ENCODE results near the gene SLC43A1.
A peak's percentile ranks its signal among the peaks of the same experiment; 100 is the strongest.

The SLC43A1 gene

DNA sequence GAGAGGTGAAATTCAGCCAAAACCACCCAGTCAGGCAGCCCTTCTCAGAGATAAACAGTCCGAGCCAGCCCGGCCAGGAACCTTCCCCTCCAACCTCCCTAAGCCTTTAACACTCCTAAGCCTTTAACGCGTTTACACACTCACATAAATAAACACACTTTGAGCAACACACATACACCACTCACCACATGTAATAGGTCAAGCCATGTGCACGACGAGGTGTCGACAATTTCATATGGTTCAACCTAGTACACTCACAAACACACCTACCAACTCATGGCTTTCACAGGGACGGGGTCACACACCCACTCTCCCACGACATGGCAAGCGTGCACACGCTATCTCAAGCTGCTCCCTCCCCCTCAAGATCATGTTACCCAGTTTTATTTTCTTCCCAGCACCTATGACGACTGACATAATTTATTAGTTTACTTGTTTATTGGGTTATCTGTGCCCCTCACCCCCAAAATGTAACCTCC is 15.5 kb downstream of the SLC43A1 start:
- H3K27ac ChIP-seq, result no peak overlapping the region
- DNase-seq (ENCODE audit: low read depth, low spot score), result no peak

DNA sequence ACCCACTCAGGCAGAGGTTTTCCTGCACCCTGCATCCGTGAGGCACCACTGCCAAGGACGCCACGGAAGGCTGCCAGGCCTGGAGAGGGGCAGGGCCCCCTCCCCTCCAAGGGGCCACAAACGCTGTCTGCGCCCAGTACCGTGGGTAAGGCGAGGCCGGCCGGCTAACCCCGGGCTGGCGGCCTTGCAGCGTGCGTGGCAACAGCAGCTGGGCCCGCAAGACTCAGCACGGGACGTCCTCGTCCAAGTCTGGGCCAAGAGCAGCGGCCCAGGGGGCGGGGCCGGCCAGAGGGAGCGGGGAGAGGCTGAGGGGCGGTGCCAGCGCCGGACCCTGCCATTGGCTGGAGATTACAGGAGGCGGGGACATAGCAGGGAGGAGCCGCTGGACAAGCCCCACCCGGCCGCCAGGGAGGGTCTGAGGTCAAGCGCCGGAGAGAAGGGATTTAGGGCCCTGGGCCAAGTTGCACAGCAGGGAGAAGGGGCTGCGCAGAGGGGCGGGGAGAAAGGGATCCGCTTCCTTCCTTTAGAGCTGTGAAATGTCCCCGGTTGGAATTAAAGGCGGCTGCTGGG is 16.0 kb downstream of the SLC43A1 start:
- DNase-seq (ENCODE audit: low read depth, low spot score), result no peak
- H3K27ac ChIP-seq, result no peak overlapping the region

DNA sequence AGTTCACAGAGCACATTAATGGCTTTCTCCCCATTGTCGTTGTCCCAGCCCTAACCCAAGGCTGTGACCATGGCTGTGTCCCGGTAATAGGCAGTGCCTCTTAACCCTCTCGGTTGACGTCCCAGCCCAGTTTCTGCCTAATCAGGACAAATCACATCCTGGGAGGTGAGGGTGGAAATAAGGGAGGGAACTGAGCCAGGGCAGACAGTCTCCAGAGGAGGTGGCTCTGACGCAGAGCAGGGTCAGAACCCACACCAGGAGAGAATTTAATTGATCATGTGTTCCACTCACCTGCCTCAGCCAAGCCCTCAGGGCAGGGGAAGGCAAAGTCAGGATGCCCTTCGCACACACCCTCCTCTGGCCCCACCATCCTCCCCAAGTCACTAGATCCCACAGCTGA is 17.0 kb downstream of the SLC43A1 start:
- no peak for DNase-seq (ENCODE audit: low read depth, low spot score)

DNA sequence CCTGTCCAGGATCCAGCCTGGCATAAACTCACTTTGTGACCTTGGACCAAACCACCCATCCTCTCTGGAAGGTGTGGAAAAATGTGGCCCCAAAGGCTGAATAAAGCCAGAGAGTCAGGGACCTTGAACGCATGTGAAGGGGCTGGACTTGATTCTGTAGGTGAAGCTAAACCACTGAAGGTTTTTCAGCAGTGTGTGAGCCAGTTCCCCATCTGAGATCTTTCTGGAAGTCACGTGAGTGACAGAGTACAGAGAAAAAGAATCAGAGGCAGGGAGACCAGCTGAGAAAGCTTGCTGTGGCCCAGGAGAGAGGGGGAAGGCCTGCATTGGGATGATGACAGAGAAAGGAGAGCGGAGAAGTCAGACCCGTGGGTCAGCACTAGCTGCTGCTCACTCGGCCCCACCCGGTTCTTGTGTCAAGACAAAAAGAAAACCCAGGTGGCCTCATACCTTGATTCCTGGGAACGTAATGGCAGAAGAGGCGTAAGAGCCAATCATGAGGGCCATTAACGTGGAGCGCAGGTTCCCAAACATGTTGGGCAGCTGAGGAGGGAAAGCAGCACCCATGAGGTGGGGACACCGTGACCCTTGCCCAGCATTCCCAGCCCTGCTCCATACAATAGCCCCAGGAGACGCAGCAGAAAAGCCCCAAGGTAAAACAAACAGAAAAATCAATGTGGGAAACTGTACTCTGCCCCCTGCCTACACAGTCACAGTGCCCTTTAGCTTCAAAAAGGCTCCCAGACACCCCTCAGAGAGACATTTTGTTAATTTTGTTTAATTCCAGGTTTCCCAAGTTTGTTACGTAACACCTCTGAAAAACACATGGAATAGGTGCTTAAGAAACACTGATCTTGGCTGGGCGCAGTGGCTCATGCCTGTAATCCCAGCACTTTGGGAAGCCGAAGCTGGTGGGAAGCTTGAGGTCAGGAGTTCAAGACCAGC is 17.9 kb downstream of the SLC43A1 start:
- H3K27ac ChIP-seq, result no peak overlapping the region
- no peak for DNase-seq (ENCODE audit: low read depth, low spot score)

More for the DNA sequence above, 17.0 kb downstream of the SLC43A1 start:
- no peak overlapping the region for H3K27ac ChIP-seq

DNA sequence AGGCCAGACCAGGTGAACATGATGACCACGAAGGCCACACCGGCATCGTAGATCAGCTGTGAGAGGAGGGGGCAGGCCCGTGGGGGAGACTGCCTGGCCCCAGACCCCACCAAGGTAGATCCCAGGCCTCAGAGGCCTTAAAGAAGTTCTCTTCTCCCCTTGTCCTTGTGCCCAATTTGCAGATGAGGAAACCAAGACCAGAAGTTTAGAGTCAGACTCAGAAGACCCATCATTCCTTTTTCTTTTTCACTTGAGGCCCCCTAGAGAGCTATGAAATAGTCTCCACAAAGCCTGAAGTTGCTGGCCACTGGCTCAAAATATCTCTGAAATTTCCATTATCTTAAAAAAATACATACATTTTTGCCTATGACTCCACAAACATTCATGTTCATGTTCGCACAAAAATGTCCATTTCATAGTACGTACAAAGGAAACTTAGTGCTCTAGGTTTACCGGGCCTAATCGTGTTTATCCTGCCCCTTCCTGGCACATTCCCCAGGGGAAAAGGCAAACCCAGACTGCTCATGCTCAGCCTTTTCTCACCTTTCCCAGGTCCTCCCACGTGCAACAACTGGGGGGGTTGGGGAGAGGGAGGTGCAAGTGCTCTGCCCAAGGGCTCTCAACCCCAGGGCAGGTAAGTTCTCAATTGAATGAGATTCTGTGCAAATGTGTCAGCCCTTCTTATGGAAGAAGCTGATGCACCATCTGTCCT is 19.2 kb downstream of the SLC43A1 start:
- no peak overlapping the region for H3K27ac ChIP-seq
- no peak for DNase-seq (ENCODE audit: low read depth, low spot score)

DNA sequence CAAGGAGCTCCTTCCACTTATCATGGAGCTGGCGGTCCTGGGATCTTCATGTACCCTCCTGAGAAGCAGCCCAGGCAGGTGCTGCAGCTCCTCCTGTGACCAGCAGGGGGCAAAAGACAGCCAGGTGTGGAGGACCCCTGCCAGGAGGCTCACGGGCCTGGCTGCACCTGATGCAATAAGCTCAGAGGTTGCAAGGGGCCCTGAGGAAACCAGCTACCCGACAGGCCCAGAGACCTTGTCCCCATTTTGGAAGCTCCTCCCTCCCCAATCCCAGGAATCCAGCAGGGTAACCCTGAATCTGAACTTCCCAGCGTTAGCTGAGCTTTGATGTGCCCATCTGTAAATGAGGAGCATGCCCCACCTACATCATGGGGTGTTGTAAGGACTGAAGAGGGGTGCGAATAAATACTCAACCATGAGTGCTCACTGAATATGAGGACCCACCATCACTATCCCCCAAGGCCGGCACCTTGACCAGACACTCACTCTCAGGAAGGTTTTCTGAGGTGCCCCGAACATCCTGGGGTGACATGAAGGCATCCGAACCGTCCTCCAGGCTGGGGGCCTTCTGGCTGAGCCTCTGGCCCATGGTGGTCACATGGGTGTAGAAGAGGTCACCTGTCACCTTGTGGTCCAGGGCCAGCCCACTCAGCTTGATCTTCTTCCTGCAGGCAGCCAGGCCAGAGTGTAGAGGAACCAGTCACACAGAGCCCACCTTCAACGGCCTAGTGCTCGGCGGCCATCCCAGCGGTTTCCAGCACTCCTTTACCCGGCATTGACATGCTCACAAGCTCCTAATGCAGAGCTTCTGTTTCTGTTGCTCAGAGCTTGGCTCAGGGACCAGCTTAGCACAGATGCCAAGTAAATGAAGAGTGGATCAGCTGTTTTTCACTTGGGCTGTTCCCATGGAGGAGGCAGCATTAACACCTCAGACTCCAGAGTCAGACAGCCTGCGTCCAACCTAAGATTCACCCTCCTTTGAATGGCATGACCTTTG is 21.7 kb downstream of the SLC43A1 start:
- peak overlapping the region; percentile 23 for H3K27ac ChIP-seq
- DNase-seq (ENCODE audit: low read depth, low spot score), result no peak

DNA sequence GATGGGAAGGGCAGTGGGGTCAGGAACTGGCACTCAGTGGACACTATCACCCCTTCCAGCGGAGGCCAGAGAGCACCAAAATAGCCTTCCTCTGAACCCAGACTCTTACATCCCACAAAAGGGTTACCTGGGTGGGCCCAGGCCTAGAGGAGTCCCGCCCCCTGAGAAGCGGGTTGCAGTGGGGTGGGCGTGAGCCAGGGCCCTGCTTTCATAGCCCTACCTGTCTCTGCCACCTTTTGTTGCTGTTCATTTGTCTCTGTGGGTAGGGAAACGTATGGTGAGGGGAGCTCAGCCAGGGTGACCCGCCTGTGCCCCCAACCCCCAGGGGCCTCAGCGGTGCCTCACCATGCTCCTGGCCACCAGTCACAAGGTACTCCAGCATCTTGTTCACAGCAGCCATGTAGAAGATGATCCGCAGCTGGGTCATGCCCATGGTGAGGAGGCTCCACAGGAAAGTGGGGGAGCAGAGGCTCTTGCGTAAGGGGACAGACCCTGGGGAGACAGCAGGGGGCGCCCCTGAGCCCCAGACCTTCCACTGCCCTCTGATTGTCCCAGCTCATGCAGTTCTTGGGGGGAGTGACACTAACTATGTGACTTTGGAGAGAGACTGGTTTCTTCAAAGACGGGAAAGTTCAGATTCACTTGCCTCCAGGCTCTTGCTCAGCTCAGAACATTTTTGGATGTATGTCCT is 24.0 kb downstream of the SLC43A1 start:
- no peak overlapping the region for H3K27ac ChIP-seq
- DNase-seq (ENCODE audit: low read depth, low spot score), result no peak

DNA sequence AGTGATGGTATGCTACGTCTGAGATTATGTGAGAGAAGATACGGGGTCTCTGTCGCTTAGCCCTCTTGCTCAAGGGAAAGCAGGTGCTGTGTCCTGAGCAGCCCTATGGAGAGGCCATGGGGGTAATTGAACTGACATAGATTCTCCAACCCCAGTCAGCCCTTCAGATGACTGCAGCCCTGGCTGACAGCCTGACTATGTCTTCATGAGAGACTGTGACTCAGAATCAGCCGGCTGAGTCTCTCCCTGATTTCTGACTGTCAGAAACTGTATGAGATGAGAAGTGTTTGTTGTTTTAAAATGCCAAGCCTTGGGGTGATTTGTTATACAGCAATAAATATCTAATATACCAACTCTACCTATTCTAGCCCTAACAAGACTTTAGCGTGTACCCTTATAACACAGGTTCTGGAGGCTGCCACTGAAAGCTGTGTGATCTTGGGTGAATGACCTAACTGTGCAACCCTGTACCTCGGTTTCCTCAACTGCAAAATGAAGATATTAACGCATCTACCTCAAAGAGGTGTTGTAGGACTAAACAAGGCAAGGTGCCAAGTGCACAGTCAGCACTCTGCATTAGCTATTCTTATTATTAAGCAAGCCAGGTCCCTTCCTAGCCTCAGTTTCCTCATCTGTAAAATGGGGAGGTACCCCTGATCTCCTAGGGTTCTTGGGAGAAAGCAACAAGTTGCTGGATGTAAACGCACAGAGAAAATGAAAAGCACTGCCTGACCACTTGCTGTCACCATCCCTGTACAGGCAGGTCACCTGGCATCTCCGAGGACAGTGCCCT is 24.9 kb downstream of the SLC43A1 start:
- H3K27ac ChIP-seq, result no peak overlapping the region
- DNase-seq (ENCODE audit: low read depth, low spot score), result no peak

DNA sequence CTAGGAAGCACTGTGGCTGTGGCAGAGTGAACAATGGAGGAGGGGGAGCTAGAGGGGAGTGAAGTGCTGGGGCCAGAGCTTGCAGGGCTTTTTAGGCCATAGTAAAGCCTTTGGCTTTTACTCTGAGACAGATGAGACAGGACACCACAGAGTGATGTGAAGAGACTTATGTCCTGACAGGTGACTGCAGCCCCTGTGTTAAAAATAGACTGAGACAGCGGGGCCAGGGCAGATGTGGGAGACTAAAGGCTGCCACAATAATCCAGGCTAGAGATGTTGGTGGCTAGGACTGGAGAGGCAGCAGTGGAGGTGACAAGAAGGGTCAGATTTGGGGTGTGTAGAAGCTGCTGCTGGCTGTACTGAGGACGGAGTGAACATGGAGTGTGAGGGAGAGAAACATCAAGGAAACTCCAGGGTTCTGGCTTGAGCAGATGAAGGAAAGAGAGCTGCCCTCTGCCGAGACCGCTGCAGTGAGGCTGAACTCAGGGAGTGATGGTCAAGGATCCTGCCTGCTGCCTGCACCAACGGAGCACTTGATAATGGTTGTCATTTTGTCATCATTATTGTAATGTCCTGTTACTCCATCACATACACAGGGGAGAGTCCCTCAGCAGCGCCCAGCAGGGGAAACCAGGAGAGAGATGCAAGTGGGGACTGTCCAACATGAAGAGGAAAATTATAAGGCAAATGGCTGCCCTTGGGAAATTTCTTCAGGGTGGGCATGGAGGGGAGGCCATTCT is 27.4 kb downstream of the SLC43A1 start:
- no peak for DNase-seq (ENCODE audit: low read depth, low spot score)
- H3K27ac ChIP-seq, result no peak overlapping the region

DNA sequence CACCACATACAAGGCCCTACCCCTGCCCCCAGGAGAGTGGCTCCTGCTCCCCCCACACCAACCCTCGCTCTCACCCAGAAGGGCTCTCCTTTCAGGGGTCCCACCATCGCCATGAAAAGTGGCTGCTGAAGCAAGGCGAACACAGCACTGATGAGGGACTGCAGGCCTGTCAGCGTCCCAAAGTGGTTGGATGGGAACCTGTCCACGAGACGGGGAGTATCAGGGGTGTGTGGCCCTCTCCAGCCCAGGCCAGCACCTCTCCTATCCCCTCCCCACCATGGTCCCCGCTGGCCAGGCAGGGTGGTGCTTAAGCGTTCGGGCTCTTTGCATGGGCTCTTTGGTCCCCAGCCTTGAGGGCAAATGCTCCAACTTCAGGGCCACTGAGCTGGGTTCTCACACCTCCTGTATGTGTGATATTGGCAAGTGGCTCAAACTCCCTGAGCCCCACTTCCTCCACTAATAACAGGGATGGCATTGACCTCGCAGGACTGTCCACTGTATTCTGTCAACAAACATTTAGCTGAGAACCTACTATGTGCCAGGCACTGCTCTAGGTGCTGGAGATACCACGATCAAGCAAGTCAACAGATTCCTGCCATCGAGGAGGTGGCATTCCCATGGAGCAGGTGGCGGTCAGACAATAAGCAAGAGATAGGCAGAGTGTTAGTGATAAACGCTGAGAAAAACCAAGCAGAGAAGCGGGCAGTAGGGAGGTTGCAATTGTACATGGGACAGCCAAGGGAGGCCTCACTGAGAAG is 28.3 kb downstream of the SLC43A1 start:
- DNase-seq (ENCODE audit: low read depth, low spot score), result no peak
- no peak overlapping the region for H3K27ac ChIP-seq

DNA sequence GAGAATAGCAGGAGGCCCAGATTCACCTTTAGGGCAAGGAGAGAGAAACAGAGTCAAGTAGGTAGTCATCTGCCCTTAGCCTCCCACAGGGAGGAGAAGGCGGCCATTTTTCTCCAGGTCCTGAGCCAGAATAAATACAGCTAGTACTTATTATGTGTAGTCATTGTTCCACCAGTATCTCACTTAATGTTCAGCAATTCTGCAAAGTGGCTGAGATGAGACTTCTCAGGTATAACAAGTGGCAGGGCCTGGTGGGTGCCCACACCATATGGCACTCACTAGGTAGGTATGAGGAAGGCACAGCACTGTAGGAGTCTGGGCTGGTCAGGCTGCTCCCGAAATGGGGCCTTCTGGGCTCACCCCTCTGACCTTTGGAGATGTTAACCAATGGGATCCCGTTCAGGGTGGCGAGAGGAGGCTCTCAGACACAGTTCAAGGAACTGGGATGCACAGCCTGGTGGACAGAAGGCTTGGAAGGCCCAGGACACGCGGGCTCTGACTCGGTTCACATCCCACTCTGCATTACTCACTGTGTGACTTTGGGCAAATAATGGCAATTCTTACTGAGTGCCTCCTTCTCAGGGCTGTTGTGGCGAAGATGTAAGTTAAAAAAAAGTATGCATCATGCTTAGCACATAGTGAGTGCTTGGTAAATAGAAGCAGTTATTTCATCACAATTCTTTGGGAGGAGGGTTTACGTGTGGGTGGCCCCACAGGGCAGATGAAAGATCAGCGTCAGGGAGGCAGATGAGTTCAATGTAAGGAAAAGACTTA is 30.1 kb downstream of the SLC43A1 start:
- no peak for DNase-seq (ENCODE audit: low read depth, low spot score)
- H3K27ac ChIP-seq, result no peak overlapping the region

DNA sequence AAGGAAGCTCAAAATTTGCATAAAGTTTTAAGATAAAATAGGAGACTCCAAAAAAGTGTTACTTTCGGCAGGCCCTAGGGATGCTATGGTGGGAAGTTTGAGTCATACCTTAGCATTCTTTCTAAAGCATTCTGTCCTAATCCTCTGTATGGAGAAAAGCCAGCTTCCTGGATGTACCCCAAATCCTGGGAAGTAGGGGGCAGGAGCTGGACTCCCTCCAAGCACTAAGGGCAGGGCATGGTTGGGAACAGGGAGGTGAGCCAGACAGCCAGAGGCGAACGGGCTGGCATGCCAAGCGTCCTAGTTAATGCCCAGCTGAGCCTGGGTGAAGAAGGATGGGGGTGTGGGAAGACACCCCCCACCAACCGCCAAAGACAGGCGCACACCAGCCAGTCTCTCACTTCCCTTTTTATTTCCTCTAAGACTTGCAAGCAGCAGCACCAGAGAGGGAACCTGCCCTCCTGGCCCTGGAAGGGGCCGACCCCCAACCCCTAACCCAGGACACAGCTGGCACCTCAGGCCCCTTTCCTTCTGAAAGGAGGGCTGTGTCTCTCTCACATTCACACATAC is 31.3 kb downstream of the SLC43A1 start:
- H3K27ac ChIP-seq, result no peak overlapping the region
- no peak for DNase-seq (ENCODE audit: low read depth, low spot score)

DNA sequence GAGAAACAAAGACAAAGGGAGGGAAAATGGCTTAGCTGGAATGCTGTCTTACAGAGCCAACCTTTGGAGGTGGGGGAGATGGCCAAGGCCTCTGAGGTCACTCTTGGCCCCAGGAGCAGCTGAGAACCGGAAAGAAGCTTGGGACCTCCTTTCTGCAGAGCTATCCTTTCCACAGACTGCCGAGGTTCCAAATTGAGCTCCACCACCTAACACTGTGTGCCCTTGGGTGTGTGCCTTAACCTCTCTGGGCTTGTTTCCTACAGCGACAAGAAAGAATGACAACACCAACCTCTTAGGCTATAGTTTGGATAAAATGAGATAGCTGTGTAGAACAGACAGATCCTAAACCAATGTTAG is 32.0 kb downstream of the SLC43A1 start:
- no peak for DNase-seq (ENCODE audit: low read depth, low spot score)
- no peak overlapping the region for H3K27ac ChIP-seq

DNA sequence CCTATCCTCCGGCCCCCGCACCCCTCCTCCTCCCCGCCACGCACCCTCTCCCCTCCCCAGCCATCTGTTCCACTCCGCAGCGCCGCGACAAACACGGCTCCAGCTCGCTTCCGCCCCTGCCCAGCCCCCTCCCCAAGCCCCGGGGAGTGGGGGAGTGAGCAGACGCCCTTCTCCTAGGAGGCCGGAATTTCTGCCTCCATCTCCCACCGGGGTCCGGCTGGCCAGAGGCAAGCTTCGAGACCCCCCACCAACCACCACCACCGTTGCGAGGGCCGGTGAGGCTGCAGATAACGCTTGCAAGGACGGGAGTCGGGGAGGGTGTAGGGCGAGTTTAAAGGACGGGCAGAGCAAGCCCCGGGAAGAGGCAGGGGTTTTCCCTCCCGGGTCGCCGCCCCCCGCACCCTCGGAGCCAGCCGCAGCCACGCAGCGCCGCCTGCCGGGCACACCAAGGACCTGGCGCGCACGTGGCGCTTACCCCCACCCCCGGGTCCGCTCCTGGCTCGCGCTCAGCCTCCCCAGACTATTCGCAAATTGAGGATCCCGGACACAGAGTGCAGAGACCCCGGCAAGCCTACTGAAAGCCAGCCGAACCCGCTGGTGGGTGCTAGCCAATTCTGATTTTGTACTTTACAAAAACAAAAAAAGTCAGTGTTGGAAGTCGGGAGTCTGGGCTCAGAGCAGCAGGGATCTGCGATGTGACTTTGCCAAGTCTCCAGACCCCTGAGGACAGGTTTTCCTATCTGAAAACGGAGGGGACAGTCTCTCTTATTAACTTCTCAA is 32.5 kb downstream of the SLC43A1 start:
- no peak for DNase-seq (ENCODE audit: low read depth, low spot score)
- no peak overlapping the region for H3K27ac ChIP-seq
